ENCODE measurements around the gene CCM2L.

Gene CCM2L

GRCh38 chr20:32010101-32010500 lies at the start of gene CCM2L:
TSS of gene CCM2L (plus strand) at chr20:32010438. CDS start at chr20:32010455, 17 bp downstream.
- no peak for DNase-seq (ENCODE audit: low read depth)

GRCh38 chr20:31962761-31963160 lies 47.5 kb upstream of the CCM2L start:
- no peak for DNase-seq (ENCODE audit: low read depth)

DNA sequence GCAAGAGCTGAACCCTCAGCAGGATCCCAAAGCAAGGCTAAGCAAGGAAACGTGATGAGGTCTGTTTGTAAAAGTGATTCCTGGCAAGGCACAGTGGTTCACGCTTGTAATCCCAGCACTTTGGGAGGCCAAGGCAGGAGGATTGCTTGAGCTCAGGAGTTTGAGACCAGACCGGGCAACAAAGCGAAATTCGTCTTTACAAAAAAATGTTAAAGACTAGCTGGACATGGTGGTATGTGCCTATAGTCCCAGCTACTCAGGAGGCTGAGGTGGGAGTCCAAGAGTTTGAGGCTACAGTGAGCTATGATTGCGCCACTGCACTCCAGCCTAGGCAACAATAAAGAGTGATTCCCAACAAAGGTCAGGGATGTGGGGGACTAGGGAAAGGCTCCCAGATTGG lies 46.3 kb upstream of the CCM2L start:
- no peak for DNase-seq (ENCODE audit: low read depth)

DNA sequence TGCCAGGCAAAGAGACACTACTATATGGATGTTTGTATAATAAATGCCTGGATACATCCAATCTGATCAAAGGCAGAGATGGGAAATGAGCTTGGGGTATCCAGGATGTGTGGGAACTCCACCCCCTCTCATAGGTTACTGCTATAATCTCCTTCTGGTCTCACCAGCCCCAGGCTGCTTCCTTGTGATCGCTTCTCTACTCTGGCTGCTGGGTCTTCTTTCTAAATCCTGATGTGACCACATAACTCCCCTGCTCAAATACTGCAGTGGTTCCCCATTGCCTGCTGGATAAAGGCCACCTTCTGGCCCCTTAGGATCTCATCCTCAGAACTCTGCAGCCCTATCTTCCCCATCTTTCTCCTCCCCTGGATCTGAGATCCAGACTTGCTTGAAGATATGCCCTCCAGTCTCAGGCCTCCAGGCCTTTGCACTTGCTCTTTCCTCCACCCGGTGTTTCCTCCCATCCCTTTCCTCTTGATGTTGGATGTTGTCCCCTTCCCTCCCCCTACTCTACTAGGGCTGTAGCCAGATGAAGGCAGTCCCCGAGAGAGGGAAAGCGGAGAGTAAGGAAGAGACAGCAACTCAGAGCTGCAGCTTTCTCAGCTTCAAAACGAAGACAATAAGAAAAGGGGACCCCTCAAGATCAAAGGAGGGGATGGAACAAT lies 43.1 kb upstream of the CCM2L start:
- no peak for DNase-seq (ENCODE audit: low read depth)

DNA sequence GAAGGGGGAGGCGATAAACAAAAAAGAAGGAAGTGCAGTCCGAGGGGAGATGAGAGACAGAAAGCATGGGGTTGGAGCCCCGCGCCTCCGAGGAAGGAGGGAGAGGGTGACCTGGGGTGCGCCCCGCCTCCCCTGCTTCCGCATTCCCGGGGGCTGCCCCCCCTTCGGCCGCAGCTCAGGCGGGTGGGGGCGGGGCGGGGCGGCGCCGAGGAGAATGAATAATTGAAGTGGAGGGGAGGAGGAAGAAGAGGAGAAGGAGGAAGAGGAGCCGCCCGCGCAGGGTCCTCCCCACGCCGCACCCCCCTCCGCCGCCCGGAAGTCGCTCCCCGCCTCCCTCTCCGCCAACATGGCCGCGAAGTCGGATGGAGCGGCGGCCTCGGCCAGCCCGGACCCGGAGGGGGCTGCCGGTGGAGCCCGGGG lies 42.4 kb upstream of the CCM2L start, which contains the start of gene XKR7:
XKR7 (plus strand) TSS at position 322 of the 420 bp plus-strand sequence; CDS start at position 347, 25 bp downstream.
- DNase-seq (ENCODE audit: low read depth) = no peak

DNA sequence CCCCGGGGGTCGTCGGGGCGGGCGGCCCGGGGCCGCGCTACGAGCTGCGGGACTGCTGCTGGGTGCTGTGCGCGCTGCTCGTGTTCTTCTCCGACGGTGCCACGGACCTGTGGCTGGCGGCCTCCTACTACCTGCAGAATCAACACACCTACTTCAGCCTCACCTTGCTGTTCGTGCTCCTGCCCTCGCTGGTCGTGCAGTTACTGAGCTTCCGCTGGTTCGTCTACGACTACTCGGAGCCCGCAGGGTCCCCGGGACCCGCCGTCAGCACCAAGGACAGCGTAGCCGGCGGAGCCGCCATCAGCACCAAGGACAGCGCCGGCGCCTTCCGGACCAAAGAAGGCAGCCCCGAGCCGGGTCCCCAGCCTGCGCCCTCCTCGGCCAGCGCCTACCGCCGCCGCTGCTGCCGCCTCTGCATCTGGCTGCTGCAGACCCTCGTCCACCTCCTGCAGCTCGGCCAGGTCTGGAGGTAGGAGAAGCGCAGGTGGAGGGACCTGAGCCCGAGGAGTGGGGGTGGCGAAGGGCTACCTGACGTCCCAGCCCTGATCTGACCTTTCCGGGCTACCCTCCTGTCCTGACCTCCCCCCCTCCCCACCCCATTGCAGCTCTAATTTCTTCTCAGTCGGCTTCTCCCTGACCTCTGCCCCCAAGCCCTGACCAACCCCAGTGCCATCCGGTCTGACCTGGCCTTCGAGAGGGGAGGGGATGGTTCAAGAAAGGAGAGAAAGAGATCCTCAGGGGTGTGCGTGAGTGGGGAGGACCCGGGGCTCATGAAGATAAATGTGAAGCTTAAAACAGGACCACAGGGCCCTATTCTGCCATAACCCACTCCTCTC lies 41.7 kb upstream of the CCM2L start:
- DNase-seq (ENCODE audit: low read depth) = peak; percentile 70

DNA sequence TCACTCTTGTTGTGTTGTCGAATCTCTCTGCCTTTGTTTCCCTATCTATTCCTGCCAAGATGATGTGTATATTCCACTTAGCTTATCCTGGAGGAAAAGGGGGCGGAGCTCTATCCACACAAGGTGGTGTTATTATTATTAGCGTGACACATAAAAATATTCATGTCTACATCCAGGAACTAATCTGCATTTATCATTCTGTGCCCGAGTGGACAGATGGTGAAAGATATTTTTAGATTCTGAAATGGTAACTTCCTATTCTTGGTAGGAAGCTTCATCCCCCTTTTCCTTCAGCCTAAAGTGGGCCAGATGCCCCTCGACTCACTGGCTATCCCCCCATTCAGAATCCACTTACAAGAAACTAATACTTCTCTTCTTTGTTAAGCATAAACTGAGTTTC lies 40.2 kb upstream of the CCM2L start:
- DNase-seq (ENCODE audit: low read depth) = no peak

GRCh38 chr20:31972471-31973021 lies 37.7 kb upstream of the CCM2L start:
- no peak for DNase-seq (ENCODE audit: low read depth)

GRCh38 chr20:31974296-31974695 lies 35.9 kb upstream of the CCM2L start:
- no peak for DNase-seq (ENCODE audit: low read depth)

DNA sequence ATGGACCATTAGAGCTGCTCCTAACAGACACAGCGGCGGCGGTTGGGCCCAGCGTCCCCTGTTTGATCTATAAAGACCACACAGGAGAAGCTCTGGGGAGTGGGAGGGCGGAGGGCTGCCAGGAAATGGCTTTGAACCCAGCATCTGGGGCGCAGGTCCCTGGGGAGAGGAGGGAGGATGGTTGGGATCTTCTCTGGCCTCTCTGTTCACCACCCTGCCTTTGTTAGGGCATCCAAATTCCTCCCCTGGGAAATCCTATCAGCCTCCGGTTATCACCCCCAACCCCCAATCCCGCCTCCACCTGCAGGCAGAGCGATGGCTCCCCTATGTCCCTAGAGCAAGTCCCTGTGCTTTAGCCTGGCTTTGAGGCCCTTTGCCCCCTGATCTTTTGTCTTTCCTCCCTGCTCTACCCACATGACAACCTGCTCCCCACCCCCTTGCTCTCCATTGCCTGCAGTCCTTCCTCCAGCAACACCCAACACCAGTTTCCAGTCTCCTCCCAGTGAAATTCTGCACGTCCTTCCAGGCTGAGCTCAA lies 35.2 kb upstream of the CCM2L start:
- no peak for DNase-seq (ENCODE audit: low read depth)

DNA sequence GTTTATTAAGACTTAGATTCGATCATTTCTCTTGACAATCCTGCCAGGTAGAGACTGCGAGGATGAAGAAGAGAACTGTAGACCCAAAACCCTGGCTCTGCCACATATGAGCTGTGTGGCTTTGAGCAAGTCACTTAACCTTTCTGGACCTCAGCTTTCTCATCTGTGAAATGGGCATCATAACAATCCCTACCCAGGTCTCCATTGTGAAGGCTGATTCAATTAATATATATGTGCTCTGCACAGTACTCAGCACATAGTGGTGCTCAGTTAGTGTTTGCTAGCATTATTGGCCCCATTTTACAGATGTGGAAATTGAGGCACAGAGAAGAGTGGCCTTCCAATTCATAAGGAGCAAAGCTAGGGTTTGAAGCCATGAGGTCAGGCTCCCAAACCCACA lies 34.4 kb upstream of the CCM2L start:
- no peak for DNase-seq (ENCODE audit: low read depth)

DNA sequence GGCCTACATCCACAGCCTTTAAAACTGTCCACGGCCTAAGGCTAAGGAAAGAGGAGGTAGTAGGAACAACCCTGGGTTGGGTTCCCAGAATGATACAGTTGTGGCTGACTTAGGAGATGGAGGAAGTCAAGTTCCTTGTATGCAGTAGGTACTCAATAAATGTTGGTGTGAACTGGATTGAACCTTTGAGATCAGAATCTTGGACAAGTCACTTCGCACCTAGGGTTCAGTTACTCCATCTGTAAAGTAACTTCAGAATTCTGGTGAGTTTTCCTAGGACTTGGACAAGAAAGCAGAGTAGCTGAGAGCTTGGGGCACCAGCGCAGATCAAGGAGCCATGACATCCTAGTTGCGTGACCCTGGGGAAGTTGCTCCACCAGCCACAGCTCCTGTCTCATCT lies 33.2 kb upstream of the CCM2L start:
- DNase-seq (ENCODE audit: low read depth) = no peak

- no peak for DNase-seq (ENCODE audit: low read depth)
Measured at GRCh38 chr20:31979713-31980426, 30.4 kb upstream of the CCM2L start.

- no peak for DNase-seq (ENCODE audit: low read depth)
Measured at GRCh38 chr20:31981784-31982183, 28.5 kb upstream of the CCM2L start.

DNA sequence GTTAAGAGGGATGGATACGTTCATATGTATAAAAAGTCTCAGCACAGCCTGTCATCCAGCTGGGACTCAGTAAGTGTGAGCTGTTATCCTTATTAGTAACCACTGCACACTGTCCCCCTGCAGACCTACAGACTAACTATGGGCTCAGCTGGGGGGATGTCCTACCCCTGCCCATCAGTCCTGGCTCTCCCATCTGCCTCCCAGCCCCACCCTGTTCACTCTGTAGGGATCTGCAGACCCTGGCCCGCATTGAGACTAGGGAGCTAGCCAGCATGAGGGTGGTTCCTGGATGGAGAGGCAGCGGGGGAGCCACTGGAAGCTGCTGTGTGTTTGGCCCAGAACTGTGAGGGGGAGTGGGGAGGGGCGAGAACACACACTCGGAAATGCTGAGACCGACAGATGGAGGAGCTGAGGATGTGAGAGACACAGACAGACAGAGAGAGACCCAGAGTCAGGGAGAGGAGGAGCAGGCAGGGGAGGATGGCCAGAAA lies 25.2 kb upstream of the CCM2L start:
- DNase-seq (ENCODE audit: low read depth) = no peak

- no peak for DNase-seq (ENCODE audit: low read depth)
Measured at GRCh38 chr20:31987744-31988143, 22.5 kb upstream of the CCM2L start.

GRCh38 chr20:31988430-31989015 lies 21.7 kb upstream of the CCM2L start:
- DNase-seq (ENCODE audit: low read depth) = no peak

DNA sequence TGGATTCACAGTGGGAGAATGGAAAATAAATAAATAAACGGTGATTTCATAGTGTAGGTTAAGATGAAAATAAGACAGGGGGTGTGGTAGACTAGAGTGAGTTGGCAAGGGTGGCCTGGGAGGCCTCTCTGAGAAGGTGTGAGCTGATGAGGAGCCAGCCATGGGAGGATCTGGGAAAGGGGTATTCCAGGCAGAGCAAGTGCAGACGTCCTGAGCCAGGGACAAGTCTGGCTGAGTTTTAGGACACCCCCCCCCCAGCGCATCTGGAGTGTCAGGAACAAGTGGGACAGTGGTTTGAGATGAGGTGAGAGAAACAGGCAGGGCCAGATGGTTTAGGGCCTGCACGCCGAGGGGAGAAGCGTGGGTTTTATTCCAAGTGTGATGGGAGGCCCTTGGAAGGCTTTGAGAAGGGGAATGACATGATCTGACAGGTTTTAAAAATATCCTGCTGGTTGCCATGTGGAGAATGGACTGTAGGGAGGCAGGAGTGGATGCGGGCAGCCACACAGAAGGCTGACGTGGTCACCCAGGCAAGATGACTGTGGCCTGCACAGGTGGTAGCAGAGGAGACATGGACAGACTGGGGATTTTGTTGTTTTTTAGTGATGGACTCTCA lies 21.1 kb upstream of the CCM2L start:
- DNase-seq (ENCODE audit: low read depth) = no peak

DNA sequence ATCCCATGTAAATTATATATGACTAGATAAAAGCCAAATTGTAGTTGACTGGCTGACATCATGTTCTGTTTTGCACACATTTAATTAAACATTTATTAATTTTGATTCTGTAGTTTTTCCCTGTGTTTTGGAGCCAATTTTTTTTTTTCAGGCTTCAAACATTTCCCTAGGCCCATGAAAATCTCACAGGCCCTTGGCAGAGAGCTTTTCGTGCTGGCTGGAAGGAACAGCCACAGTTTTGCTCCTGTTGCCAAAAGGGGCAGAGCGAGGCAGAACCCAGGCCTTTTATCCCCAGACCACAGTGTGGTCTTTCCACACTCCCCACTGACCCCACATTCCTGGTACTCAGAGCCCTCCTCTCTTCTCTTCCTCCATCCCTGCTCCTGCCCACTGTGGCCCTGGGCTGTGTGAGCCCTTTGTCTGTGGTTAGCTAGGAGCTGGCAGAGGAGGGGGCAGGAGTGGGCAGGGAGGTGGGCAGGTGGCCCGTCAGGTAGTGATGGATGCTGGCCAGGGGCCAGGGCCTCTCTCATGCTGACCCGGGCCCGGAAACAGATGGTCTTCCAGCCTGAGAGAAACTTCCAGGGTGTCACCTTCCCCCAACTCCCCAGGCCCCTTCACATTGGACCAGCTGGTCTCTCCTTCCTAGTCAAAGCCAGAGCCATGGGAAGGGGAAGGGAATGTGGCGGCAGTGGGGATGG lies 19.4 kb upstream of the CCM2L start:
- DNase-seq (ENCODE audit: low read depth) = no peak

DNA sequence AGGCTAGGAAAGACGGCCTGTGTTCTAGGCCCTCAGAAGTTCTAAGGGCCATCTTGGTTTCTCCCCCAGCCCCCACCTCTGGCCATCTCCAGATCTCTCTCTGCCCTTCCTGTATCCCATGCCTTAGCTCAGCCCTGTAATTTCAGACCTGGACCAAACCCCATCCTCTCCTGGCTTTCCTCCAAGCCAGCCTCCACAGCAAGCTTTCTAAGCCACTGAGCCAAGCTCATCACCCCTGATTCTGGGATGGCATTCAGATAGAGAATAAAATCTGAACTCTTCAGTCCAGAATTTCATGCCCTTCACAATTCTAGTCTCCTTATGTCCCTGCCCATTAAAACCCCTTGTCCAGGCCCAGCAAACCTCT lies 18.9 kb upstream of the CCM2L start:
- DNase-seq (ENCODE audit: low read depth) = no peak

- no peak for DNase-seq (ENCODE audit: low read depth)
Measured at GRCh38 chr20:31992086-31992485, 18.2 kb upstream of the CCM2L start.
